Tibial artery (tissue), 4 donors: ENCODE measurements around the gene EZR.

Experiments used
- DNase-seq, 2 donors: peaks; one replicate each; pipeline ENCODE4 v3.0.0-alpha.2; 2019
- H3K27ac ChIP-seq, 2 donors: fragments of 200-600 bp; sonication (generic) in 1 of 2; 1 replicate in 1 of 2; 2 replicates in 1 of 2; pipeline ENCODE4 v1.5.1; 2018 to 2019; ENCODE audit warnings: mild to moderate bottlenecking in 1 of 2
- H3K27me3 ChIP-seq, 2 donors: fragments of 200-600 bp; sonication (generic) in 1 of 2; one replicate each; pipeline versions ENCODE4 v1.5.1 to v1.6.0; 2016 to 2019
- H3K36me3 ChIP-seq, 3 donors: fragments of 200-600 bp; sonication (generic) in 2 of 3; one replicate each; pipeline ENCODE4 v1.5.1; 2016 to 2019; ENCODE audit warnings: mild to moderate bottlenecking in 2 of 3
- H3K4me1 ChIP-seq, 4 donors: fragments of 200-600 bp; sonication (generic) in 2 of 4; 1 replicate in 3 of 4; 2 replicates in 1 of 4; pipeline ENCODE4 v1.5.1; 2016 to 2019
- H3K4me3 ChIP-seq, 2 donors: fragments of 200-600 bp; sonication (generic) in 1 of 2; 1 replicate in 1 of 2; 2 replicates in 1 of 2; pipeline ENCODE4 v1.5.1; 2018 to 2019; ENCODE audit warnings: mild to moderate bottlenecking in 2 of 2
- H3K9me3 ChIP-seq, 3 donors: fragments of 200-600 bp; sonication (generic) in 1 of 3; one replicate each; pipeline ENCODE4 v1.5.1; 2016 to 2019
- intact Hi-C: fragments of 100-400 bp; cut with DNase I; formaldehyde crosslinking; loops from one replicate; pipeline ENCODE4 v1.15.0; 2023; ENCODE audit warnings: low total_unique reads
- TF ChIP-seq, protein P1 (sequence below), 2 experiments: fragments of 200-600 bp in 1 of 2; fragments of 450-650 bp in 1 of 2; IDR thresholded peaks; one replicate each; pipeline ENCODE4 v1.5.1; 2017 to 2019; ENCODE audit warnings: antibody characterized with exemption in 2 of 2, mild to moderate bottlenecking in 1 of 2, moderate library complexity in 1 of 2

EZR gene

DNA sequence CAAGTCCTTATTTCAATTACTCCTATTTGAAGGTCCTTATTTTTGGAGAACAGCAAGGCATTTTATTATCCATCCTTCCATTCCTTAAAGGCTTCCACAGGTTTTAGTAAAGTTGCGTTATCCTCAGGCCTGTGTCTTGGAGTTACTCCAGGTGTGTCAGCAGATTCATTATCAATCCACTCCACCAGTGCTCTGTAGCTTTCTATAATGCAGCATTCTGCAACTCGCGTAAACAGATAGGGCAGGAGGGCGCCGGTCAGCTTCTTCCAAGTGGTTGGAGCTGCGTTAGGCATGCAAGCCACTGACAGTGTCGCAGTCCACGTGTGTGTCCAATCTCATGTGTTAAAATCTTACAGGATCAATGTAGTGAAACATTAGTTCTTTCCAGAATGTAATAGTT lies 93.5 kb downstream of the EZR start:
- intact Hi-C loops: no loop called here
- TF ChIP-seq, protein P1, sequence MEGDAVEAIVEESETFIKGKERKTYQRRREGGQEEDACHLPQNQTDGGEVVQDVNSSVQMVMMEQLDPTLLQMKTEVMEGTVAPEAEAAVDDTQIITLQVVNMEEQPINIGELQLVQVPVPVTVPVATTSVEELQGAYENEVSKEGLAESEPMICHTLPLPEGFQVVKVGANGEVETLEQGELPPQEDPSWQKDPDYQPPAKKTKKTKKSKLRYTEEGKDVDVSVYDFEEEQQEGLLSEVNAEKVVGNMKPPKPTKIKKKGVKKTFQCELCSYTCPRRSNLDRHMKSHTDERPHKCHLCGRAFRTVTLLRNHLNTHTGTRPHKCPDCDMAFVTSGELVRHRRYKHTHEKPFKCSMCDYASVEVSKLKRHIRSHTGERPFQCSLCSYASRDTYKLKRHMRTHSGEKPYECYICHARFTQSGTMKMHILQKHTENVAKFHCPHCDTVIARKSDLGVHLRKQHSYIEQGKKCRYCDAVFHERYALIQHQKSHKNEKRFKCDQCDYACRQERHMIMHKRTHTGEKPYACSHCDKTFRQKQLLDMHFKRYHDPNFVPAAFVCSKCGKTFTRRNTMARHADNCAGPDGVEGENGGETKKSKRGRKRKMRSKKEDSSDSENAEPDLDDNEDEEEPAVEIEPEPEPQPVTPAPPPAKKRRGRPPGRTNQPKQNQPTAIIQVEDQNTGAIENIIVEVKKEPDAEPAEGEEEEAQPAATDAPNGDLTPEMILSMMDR (IDR thresholded peaks at IDR 0.05): no peak

DNA sequence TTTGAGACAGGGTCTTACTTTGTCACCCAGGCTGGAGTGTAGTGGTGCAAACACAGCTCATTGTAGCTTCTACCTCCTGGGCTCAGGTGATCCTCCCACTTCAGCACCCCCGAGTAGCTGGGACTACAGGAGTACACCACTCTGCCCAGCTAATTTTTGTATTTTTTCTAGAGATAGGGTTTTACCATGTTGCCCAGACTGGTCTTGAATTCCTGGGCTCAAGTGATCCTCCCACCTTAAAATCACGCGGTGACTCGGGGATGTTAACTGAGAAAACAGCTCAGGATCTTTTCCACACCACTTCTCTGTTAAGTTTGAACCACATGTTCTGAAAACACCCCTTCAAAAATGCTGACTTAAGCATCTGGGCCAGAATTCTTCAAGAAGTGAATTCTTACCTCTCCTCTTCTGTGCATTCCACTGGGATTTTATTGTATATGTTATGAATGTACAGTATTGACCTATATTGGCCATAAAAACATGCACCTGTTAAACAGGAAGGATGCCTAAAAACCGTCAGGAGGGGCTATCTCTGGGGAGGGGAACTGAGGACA lies 96.9 kb downstream of the EZR start:
- TF ChIP-seq, protein P1 (IDR thresholded peaks at IDR 0.05): no peak
- Histone ChIP-seq H3K4me3 (no peak overlapping the region), H3K27me3 (no peaks in the 10 kb centered on the region), H3K9me3 (no peaks in the 10 kb centered on the region), H3K27ac (no peak overlapping the region), H3K4me1 (no peaks in the 10 kb centered on the region), H3K36me3 (no peaks in the 10 kb centered on the region)
- intact Hi-C loops: no loop called here
- DNase-seq: no peak

More for the DNA sequence above, 93.5 kb downstream of the EZR start:
- H3K4me1 ChIP-seq: no peaks in the 10 kb centered on the region
- H3K27me3 ChIP-seq: no peaks in the 10 kb centered on the region
- no peaks in the 10 kb centered on the region for H3K9me3 ChIP-seq
- DNase-seq: no peak
- no peaks in the 10 kb centered on the region for H3K36me3 ChIP-seq
- H3K27ac ChIP-seq: no peak overlapping the region
- no peak overlapping the region for H3K4me3 ChIP-seq

DNA sequence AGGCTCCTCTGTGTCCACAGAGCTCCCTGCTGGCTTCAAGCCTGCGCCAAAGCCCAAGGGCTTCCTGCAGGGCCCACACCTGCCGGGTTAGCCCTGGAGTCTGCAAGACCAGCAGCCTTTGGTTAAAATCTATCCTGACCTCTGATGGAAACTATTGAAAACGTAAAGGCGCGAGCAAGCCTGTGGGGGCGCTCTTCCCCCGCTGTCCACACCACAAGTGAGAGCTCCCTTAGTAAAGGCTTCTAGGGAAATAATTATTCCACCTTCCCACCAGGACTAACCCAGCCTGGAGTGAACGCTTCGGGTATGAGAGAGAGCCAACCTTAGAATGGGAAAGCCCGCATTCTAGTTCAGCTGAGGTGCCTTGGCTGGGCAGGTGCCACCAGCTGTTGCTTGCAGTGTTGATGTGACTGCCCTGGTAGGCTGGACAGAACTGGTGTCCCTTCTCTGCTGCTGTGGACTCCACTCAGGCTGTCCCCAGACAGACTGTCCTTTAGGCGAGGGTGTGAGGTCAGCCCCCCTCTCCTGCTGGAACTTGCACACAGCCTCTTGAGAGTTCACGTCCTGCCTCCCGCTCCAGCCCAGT lies 100.6 kb downstream of the EZR start:
- DNase-seq: peak in 1 of 2 donors; percentile 51
- intact Hi-C loops: loop anchor here (10.0 kb wide), 1 partner anchor 66 kb away; no protein-coding TSS in a partner anchor
- no peaks in the 10 kb centered on the region for H3K4me1 ChIP-seq
- H3K27ac ChIP-seq: no peak overlapping the region
- no peak overlapping the region for H3K4me3 ChIP-seq
- H3K36me3 ChIP-seq: no peaks in the 10 kb centered on the region
- no peaks in the 10 kb centered on the region for H3K27me3 ChIP-seq
- no peaks in the 10 kb centered on the region for H3K9me3 ChIP-seq
- TF ChIP-seq, protein P1 (IDR thresholded peaks at IDR 0.05): peak; percentile 29 to 31

DNA sequence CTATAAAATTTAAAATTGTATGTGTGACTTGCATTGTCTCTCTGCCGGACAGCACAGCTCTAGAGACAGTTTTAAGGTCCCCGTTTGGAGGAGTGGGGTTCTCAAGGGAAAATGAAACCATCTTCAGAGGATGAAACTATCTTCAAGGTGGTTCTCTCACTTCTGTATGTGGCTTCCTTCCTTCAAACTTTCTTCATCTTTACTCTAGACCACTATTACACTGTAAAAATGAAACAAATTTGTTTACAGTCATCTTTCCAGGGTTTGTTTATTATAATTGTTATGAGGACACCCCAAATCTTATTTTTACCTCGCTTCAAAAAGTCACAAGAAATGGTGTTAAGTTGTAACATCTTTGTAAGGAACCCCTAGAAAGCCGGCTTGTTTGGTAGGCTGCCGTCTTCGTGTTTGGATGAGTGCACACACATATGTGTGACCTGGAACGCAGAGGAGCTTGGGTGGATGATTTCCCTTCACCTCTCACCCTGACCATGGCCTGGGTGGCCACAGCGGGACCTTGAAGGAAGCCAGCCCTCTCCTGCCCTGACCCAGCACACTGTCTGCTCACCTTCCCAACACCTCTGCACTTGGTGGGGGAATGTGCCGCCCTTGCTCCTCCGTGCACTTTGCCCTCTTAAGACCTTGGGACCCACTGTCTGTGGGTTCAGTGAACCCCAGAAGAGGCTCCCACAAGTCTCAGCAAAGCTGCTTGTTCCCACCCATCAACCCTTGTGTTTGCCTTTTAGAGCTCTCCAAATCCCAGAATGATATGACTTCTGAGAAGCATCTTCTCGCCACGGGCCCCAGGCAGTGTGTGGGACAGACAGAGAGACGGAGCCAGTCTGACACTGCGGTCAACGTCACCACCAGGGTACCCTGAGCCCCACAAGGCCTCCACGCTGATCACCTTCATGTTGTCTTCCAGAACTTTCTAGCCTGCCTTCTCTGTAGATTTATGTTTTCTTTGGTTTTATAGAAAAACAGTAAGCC lies 101.5 kb downstream of the EZR start:
- H3K9me3 ChIP-seq: no peaks in the 10 kb centered on the region
- DNase-seq: peak in 1 of 2 donors; percentile 48
- TF ChIP-seq, protein P1 (IDR thresholded peaks at IDR 0.05): no peak
- H3K27ac ChIP-seq: no peak overlapping the region
- no peaks in the 10 kb centered on the region for H3K27me3 ChIP-seq
- no peaks in the 10 kb centered on the region for H3K4me1 ChIP-seq
- H3K4me3 ChIP-seq: no peak overlapping the region
- H3K36me3 ChIP-seq: no peaks in the 10 kb centered on the region
- intact Hi-C loops: loop anchor here (10.0 kb wide), 1 partner anchor 67 kb away; no protein-coding TSS in a partner anchor
